GM23338 (cell line): ENCODE data around the gene OLIG3. TPM values are rescaled to one million over a fixed set of nuclear protein-coding genes. Genes with fewer than 3 reads are reported as not detected.

Experiments used
- ATAC-seq: fragments of 200-7000 bp; cut with Tn5 transposase; 3 replicates; pipeline ENCODE4 v1.9.1; 2020
- DNase-seq: peaks from one replicate; pipeline ENCODE4 v3.0.0-alpha.2; 2015; ENCODE audit warnings: low spot score
- H2AFZ ChIP-seq: fragments of 200-600 bp; sonication (generic); 2 replicates; pipeline ENCODE4 v1.8.0; 2016; ENCODE audit warnings: antibody characterized with exemption, mild to moderate bottlenecking, moderate library complexity
- H3F3A ChIP-seq: fragments of 200-600 bp; sonication (generic); replicated peaks from 2 replicates; pipeline ENCODE4 v1.8.0; 2017; ENCODE audit warnings: antibody characterized with exemption, mixed run types, low read depth
- H3K27ac ChIP-seq: fragments of 200-600 bp; sonication (generic); 2 replicates; pipeline ENCODE4 v1.6.1; 2016; ENCODE audit warnings: low read depth
- H3K27me3 ChIP-seq: fragments of 200-600 bp; sonication (generic); 2 replicates; pipeline ENCODE4 v1.8.0; 2016; ENCODE audit warnings: mild to moderate bottlenecking, mixed run types, moderate library complexity; ENCODE audit not compliant: insufficient read depth
- H3K36me3 ChIP-seq: fragments of 200-600 bp; sonication (generic); 2 replicates; pipeline ENCODE4 v1.8.0; 2016; ENCODE audit warnings: mild to moderate bottlenecking; ENCODE audit not compliant: insufficient read depth
- H3K4me1 ChIP-seq: fragments of 200-600 bp; sonication (generic); 2 replicates; pipeline ENCODE4 v1.8.0; 2016; ENCODE audit warnings: mild to moderate bottlenecking, moderate library complexity; ENCODE audit not compliant: insufficient read depth
- H3K4me2 ChIP-seq: fragments of 200-600 bp; sonication (generic); 2 replicates; pipeline ENCODE4 v1.7.1; 2017; ENCODE audit warnings: mixed run types
- H3K4me3 ChIP-seq: fragments of 200-600 bp; sonication (generic); 2 replicates; pipeline ENCODE4 v1.6.1; 2016; ENCODE audit warnings: mixed run types
- H3K79me2 ChIP-seq: fragments of 200-600 bp; sonication (generic); replicated peaks from 2 replicates; pipeline ENCODE4 v1.8.0; 2017; ENCODE audit warnings: mild to moderate bottlenecking; ENCODE audit not compliant: insufficient read depth
- H3K9me2 ChIP-seq: fragments of 200-600 bp; sonication (generic); 2 replicates; pipeline ENCODE4 v1.8.0; 2017; ENCODE audit not compliant: insufficient read depth
- H4K20me1 ChIP-seq: fragments of 200-600 bp; sonication (generic); replicated peaks from 2 replicates; pipeline ENCODE4 v1.8.0; 2017; ENCODE audit warnings: mild to moderate bottlenecking; ENCODE audit not compliant: insufficient read depth
- H3K27ac Mint-ChIP-seq: 2 replicates; pipeline ENCODE4 v1.8.0; 2020; ENCODE audit warnings: inconsistent platforms, mild to moderate bottlenecking, moderate library complexity, mixed read lengths
- H3K27me3 Mint-ChIP-seq: 3 replicates; pipeline ENCODE4 v1.8.0; 2022; ENCODE audit warnings: low read depth, mild to moderate bottlenecking, moderate library complexity, mixed read lengths, inconsistent platforms; ENCODE audit not compliant: insufficient read depth, poor library complexity
- H3K36me3 Mint-ChIP-seq: 3 replicates; pipeline ENCODE4 v1.8.0; 2021; ENCODE audit warnings: low read depth, mild to moderate bottlenecking, inconsistent platforms, moderate library complexity, mixed read lengths
- H3K4me1 Mint-ChIP-seq: 3 replicates; pipeline ENCODE4 v1.8.0; 2020; ENCODE audit warnings: mild to moderate bottlenecking, inconsistent platforms, mixed read lengths
- H3K4me3 Mint-ChIP-seq: 3 replicates; pipeline ENCODE4 v1.8.0; 2021; ENCODE audit warnings: moderate library complexity, mild to moderate bottlenecking, inconsistent platforms, mixed read lengths
- H3K9me3 Mint-ChIP-seq: 3 replicates; pipeline ENCODE4 v1.8.0; 2020; ENCODE audit warnings: moderate library complexity, mild to moderate bottlenecking, inconsistent platforms, mixed read lengths
- CREB1 ChIP-seq: fragments of 250-450 bp; sonication (Bioruptor Pico); IDR thresholded peaks from 2 replicates; pipeline ENCODE4 v1.5.0; 2020; ENCODE audit warnings: low read depth, mild to moderate bottlenecking, moderate library complexity
- EZH2 ChIP-seq: fragments of 200-600 bp; sonication (generic); IDR thresholded peaks from one replicate; pipeline ENCODE4 v1.8.0; 2017; ENCODE audit warnings: antibody characterized with exemption, mild to moderate bottlenecking, low read depth; ENCODE audit not compliant: unreplicated experiment
- NANOG ChIP-seq: IDR thresholded peaks from 2 replicates; pipeline ENCODE4 v1.6.1; 2016; ENCODE audit warnings: antibody characterized with exemption, borderline replicate concordance
- POLR2AphosphoS5 ChIP-seq: IDR thresholded peaks from 2 replicates; pipeline ENCODE4 v1.6.1; 2016; ENCODE audit warnings: antibody characterized with exemption, low read depth
- REST ChIP-seq: IDR thresholded peaks from one replicate; pipeline ENCODE4 v1.6.1; 2018; ENCODE audit warnings: antibody characterized with exemption; ENCODE audit not compliant: unreplicated experiment
- STAT1 ChIP-seq: IDR thresholded peaks from one replicate; pipeline ENCODE4 v1.6.1; 2016; ENCODE audit warnings: antibody characterized with exemption; ENCODE audit not compliant: unreplicated experiment
- ZNF114 ChIP-seq: fragments of 250-450 bp; sonication (Bioruptor Pico); IDR thresholded peaks from 2 replicates; pipeline ENCODE4 v1.5.0; 2020; ENCODE audit warnings: mild to moderate bottlenecking, moderate library complexity
- ZNF331 ChIP-seq: fragments of 250-450 bp; sonication (Bioruptor Pico); IDR thresholded peaks from 2 replicates; pipeline ENCODE4 v1.5.0; 2020; ENCODE audit warnings: low read depth, mild to moderate bottlenecking, moderate library complexity
- ZNF462 ChIP-seq: fragments of 250-450 bp; sonication (Bioruptor Pico); IDR thresholded peaks from 2 replicates; pipeline ENCODE4 v1.5.0; 2020; ENCODE audit warnings: mild to moderate bottlenecking, moderate library complexity
- polyA plus RNA-seq: library from polyadenylated mRNA; unstranded; fragments of >200 nt; fragmentation: Nextera tagmentation; extraction: Ambion mirVana; gene quantifications from 2 replicates; pipeline ENCODE4 v1.2.1, GENCODE V29; 2016
- total RNA-seq: library from RNA; depleted of rRNA; stranded (reverse); fragments of >200 nt; shearing (Covaris generic); gene quantifications from 2 replicates; pipeline ENCODE4 v1.2.3, GENCODE V29; 2014

The OLIG3 gene
- total and polyA plus RNA-seq, 2 experiments from 2014 or later: 0.10 to 1.1 TPM

- TF ChIP-seq ZNF462 (CRISPR knock-in tag): no peak
- no peak for TF ChIP-seq NANOG
- TF ChIP-seq POLR2AphosphoS5: no peak
- no peak for TF ChIP-seq CREB1 (CRISPR knock-in tag)
These were observed 28.6 kb upstream of the OLIG3 start (continued) for GRCh38 chr6:137522831-137523230.

GRCh38 chr6:137522198-137522798 is 28.1 kb upstream of the OLIG3 start:
- Histone ChIP-seq H3K27me3 (no peaks in the 10 kb centered on the region; the same call in 1 of the 2 replicates), H2AFZ (peak overlapping the region; percentile 68; the same call in 1 of the 2 replicates)
- TF ChIP-seq NANOG (no peak), STAT1 (no peak), EZH2 (no peak), REST (no peak), ZNF114 (CRISPR knock-in tag) (no peak), ZNF331 (CRISPR knock-in tag) (no peak), POLR2AphosphoS5 (no peak)

More at GRCh38 chr6:137522198-137522798, 28.1 kb upstream of the OLIG3 start:
- no peak overlapping the region for H3K27ac Mint-ChIP-seq
- Histone ChIP-seq H3K9me2 (0 out of 2 replicates have a peak, but pooled peaks cover 7% of the 10 kb centered on the region), H3F3A (no peaks in the 10 kb centered on the region; the same call in 1 of the 2 replicates), H4K20me1 (no peaks in the 10 kb centered on the region), H3K36me3 (no peaks in the 10 kb centered on the region), H3K4me1 (peaks cover 63% of the 10 kb centered on the region), H3K4me3 (no peak overlapping the region), H3K79me2 (no peaks in the 10 kb centered on the region), H3K4me2 (peak overlapping the region; percentile 52), H3K27ac (no peak overlapping the region)
- ATAC-seq (no peak), DNase-seq (no peak)
- peaks cover 19% of the 10 kb centered on the region; the same call in 2 of the 3 replicates for H3K9me3 Mint-ChIP-seq
- peaks cover 7% of the 10 kb centered on the region; the same call in 1 of the 3 replicates for H3K36me3 Mint-ChIP-seq
- H3K4me3 Mint-ChIP-seq: no peak overlapping the region
- H3K27me3 Mint-ChIP-seq: peaks cover 9% of the 10 kb centered on the region
- peaks cover 48% of the 10 kb centered on the region for H3K4me1 Mint-ChIP-seq
